Activated CD4-positive, CD25-positive, alpha-beta regulatory T cell treated with anti-CD3 and anti-CD28 coated beads, Interleukin-2, amount 50 U/mL, for 24 hours (primary cell): ENCODE measurements around the gene C2orf78.

Experiments used
- ATAC-seq, 2 donors: fragments of 150-1000 bp; cut with Tn5 transposase; one replicate each; pipeline ENCODE4 v1.10.0; 2021; ENCODE audit warnings: mild to moderate bottlenecking in 1 of 2, moderate library complexity in 1 of 2

Gene C2orf78

DNA sequence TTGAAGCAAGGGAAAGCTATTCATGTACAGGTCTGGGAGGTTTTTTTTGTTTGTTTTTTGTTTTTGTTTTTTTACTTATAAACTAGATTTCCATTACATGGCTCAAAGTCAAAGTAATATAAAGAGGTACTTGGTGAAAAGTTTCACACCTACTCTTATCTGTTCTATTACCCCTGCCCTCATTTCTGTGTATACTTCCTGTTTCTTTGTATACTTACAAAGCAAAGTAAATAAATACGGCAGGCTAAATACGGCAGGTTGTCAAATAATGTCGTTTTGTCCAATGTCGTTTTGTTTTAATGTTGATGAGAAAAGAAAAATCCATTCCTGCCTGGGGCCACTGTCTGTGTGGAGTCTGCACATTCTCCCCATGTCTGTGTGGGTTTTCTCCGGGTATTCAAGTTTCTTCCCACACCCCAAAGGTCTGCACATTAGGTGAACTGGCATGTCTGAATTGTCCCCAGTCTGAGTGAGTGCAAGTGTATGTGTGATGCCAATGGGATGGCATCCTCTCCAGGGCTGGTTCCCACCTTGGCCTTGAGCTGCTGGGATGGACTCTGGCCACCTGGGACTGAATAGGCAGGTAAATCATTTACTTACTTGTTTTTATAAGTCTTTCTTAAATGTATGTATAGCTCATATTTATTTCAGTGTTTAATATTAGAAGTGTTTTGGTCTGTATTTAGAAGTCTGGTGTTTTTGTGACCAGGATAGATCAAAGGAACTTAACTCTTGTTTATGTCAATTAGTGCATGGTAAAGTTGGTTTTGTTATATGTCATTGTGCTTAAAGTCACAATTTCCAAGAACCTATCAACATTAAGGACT lies 58.1 kb downstream of the C2orf78 start:
- ATAC-seq: peak in 1 of 2 donors; percentile 30

- no peak for ATAC-seq
Observed at GRCh38 chr2:73842739-73843019, 58.7 kb downstream of the C2orf78 start.

DNA sequence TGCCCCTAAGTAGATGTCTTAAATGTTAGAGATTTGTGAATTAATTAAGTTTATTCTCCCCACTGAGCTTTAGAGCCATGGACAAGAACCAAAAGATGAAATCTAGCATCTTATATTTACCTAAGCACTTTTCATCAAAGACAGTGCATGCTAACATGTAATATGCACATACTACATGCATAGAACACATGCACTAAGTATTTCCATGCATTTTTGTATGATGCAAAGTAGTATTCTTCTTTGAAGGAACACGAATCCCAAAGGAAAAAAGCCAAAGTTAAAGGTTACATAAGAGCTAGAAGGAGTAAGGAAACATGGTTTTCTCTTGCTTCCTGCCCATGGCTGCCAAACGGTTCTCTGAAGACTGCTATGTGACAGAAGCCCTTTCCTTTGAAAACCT lies 60.1 kb downstream of the C2orf78 start:
- no peak for ATAC-seq

- no peak for ATAC-seq
Observed at GRCh38 chr2:73850009-73850408, 66.0 kb downstream of the C2orf78 start.

GRCh38 chr2:73851274-73851673 lies 67.3 kb downstream of the C2orf78 start:
- no peak for ATAC-seq

- ATAC-seq: peak; percentile 58 to 66
Observed at GRCh38 chr2:73852020-73852419, 68.0 kb downstream of the C2orf78 start.

GRCh38 chr2:73855526-73855925 lies 71.5 kb downstream of the C2orf78 start:
- no peak for ATAC-seq

GRCh38 chr2:73856214-73856613 lies 72.2 kb downstream of the C2orf78 start:
- no peak for ATAC-seq

GRCh38 chr2:73859721-73860586 lies 76.0 kb downstream of the C2orf78 start:
- peak; percentile 97 to 100 for ATAC-seq

DNA sequence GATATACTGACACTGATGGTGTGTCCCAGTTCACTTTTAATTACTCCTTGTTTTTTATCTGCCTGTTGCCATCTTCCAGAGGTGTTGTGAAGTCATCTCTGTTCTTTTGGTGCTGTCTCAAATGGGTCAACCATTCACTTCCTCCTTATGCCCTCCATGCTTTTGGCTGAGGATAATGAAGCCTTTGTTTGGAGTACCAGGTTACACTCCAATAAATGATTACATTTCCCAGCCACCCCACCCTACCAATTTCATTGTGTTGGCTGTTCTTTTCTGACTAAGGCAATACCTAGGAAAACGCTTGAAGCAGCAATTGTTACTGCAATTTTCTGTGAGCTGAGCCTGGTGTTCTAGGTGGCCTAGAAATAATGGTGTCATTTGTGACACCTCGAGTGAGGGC lies 79.0 kb downstream of the C2orf78 start:
- ATAC-seq: no peak
